Measurements from ENCODE around the gene OSBPL2. TPM values are rescaled to one million over a fixed set of nuclear protein-coding genes. Genes with fewer than 3 reads are reported as not detected.

The OSBPL2 gene
- total and polyA plus RNA-seq, 9 of the 15 experiments (the other 6 are each of a cell fraction or from before 2014, with no cell fraction given) = 2.5 to 25.6 (median 14.1) TPM

GRCh38 chr20:62320581-62321354 is 82.4 kb downstream of the OSBPL2 start (continued):
- TF ChIP-seq, protein P1, sequence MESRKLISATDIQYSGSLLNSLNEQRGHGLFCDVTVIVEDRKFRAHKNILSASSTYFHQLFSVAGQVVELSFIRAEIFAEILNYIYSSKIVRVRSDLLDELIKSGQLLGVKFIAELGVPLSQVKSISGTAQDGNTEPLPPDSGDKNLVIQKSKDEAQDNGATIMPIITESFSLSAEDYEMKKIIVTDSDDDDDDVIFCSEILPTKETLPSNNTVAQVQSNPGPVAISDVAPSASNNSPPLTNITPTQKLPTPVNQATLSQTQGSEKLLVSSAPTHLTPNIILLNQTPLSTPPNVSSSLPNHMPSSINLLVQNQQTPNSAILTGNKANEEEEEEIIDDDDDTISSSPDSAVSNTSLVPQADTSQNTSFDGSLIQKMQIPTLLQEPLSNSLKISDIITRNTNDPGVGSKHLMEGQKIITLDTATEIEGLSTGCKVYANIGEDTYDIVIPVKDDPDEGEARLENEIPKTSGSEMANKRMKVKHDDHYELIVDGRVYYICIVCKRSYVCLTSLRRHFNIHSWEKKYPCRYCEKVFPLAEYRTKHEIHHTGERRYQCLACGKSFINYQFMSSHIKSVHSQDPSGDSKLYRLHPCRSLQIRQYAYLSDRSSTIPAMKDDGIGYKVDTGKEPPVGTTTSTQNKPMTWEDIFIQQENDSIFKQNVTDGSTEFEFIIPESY (CRISPR knock-in tag; IDR thresholded peaks at IDR 0.05) = peak; percentile 31; the same call in 1 of the 2 replicates
- TF ChIP-seq FOXJ2 (tag; IDR thresholded peaks at IDR 0.05) (no peak), ZNF561 (CRISPR knock-in tag; conservative IDR thresholded peaks at IDR 0.05) (no peak), PCBP1 (IDR thresholded peaks at IDR 0.05; ENCODE audit: low read depth, low read length, poor library complexity, severe bottlenecking) (peak; percentile 39), BRD4 (IDR thresholded peaks at IDR 0.05) (no peak), POLR2G (IDR thresholded peaks at IDR 0.05; ENCODE audit: low read depth, low read length) (peak; percentile 65), ESRRA (IDR thresholded peaks at IDR 0.05; ENCODE audit: borderline replicate concordance, low read depth) (0 out of 2 replicates have a peak, but pooled peaks have one; percentile 45), TRIM24 (IDR thresholded peaks at IDR 0.05) (peak in 1 of 2 experiments; percentile 43; a peak in 1 of 4 replicates), ZBTB7A (IDR thresholded peaks at IDR 0.05; ENCODE audit: borderline replicate concordance, control insufficient read depth, low read depth, low read length) (0 out of 2 replicates have a peak, but pooled peaks have one; percentile 16), PHB (CRISPR knock-in tag; IDR thresholded peaks at IDR 0.05) (no peak), ASH1L (IDR thresholded peaks at IDR 0.05; ENCODE audit: borderline replicate concordance, low read depth, partially characterized antibody) (no peak), ZNF217 (CRISPR knock-in tag; IDR thresholded peaks at IDR 0.05) (no peak), NEUROD1 (IDR thresholded peaks at IDR 0.05; ENCODE audit: borderline replicate concordance, low read depth, low read length, partially characterized antibody) (no peak), MBD2 (IDR thresholded peaks at IDR 0.05; ENCODE audit: borderline replicate concordance, low read depth) (no peak), PYGO2 (tag; IDR thresholded peaks at IDR 0.05) (no peak), DDX20 (tag; IDR thresholded peaks at IDR 0.05; ENCODE audit: low read depth) (no peak), POLR3G (IDR thresholded peaks at IDR 0.05; ENCODE audit: extremely low read depth, insufficient read length, insufficient replicate concordance) (no peak), TARDBP (IDR thresholded peaks at IDR 0.05) (no peak)
- TF ChIP-seq, protein P2, sequence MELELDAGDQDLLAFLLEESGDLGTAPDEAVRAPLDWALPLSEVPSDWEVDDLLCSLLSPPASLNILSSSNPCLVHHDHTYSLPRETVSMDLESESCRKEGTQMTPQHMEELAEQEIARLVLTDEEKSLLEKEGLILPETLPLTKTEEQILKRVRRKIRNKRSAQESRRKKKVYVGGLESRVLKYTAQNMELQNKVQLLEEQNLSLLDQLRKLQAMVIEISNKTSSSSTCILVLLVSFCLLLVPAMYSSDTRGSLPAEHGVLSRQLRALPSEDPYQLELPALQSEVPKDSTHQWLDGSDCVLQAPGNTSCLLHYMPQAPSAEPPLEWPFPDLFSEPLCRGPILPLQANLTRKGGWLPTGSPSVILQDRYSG (tag; conservative IDR thresholded peaks at IDR 0.05; ENCODE audit: low read depth) = no peak
- TF ChIP-seq, protein P3, sequence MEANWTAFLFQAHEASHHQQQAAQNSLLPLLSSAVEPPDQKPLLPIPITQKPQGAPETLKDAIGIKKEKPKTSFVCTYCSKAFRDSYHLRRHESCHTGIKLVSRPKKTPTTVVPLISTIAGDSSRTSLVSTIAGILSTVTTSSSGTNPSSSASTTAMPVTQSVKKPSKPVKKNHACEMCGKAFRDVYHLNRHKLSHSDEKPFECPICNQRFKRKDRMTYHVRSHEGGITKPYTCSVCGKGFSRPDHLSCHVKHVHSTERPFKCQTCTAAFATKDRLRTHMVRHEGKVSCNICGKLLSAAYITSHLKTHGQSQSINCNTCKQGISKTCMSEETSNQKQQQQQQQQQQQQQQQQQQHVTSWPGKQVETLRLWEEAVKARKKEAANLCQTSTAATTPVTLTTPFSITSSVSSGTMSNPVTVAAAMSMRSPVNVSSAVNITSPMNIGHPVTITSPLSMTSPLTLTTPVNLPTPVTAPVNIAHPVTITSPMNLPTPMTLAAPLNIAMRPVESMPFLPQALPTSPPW (CRISPR knock-in tag; IDR thresholded peaks at IDR 0.05) = 0 out of 2 replicates have a peak, but pooled peaks have one; percentile 10

All from K562 (cell line).